ENCODE measurements around the gene UGT1A10. TPM values are rescaled to one million over a fixed set of nuclear protein-coding genes. Genes with fewer than 3 reads are reported as not detected.
A peak's percentile ranks its signal among the peaks of the same experiment; 100 is the strongest.

The UGT1A10 gene
- total and polyA plus RNA-seq, 8 donors, result not detected

GRCh38 chr2:233791883-233792329, 155.7 kb downstream of the UGT1A10 start:
- Histone ChIP-seq H3K4me3 (no peak overlapping the region), H3K27ac (no peak overlapping the region), H3K27me3 (peaks cover 0 to 6% of the 10 kb centered on the region in 2 donors), H3K36me3 (no peaks in the 10 kb centered on the region), H3K4me1 (no peaks in the 10 kb centered on the region), H3K9me3 (no peaks in the 10 kb centered on the region)
- ATAC-seq (no peak), DNase-seq (no peak)
- intact Hi-C loops (cut with DNase I), result no loop called here
- no peak for TF ChIP-seq CTCF (IDR thresholded peaks at IDR 0.05)

GRCh38 chr2:233792720-233793119, 156.5 kb downstream of the UGT1A10 start:
- DNase-seq (no peak), ATAC-seq (no peak)
- Histone ChIP-seq H3K27ac (no peak overlapping the region), H3K4me1 (no peaks in the 10 kb centered on the region), H3K9me3 (no peaks in the 10 kb centered on the region), H3K4me3 (no peak overlapping the region), H3K36me3 (no peaks in the 10 kb centered on the region), H3K27me3 (peaks cover 0 to 6% of the 10 kb centered on the region in 2 donors)
- TF ChIP-seq CTCF (IDR thresholded peaks at IDR 0.05), result no peak
- intact Hi-C loops (cut with DNase I), result no loop called here

- H3K27me3 ChIP-seq, result peaks cover 0 to 6% of the 10 kb centered on the region in 2 donors
- H3K27ac ChIP-seq, result no peak overlapping the region
- no peak overlapping the region for H3K4me3 ChIP-seq
- H3K9me3 ChIP-seq, result no peaks in the 10 kb centered on the region
- intact Hi-C loops (cut with DNase I), result no loop called here
- ATAC-seq (peak; percentile 65), DNase-seq (peak in 1 of 4 donors; percentile 44)
- no peaks in the 10 kb centered on the region for H3K4me1 ChIP-seq
- TF ChIP-seq CTCF (IDR thresholded peaks at IDR 0.05), result no peak
- H3K36me3 ChIP-seq, result no peaks in the 10 kb centered on the region
These were observed 157.3 kb downstream of the UGT1A10 start for GRCh38 chr2:233793465-233794127.

GRCh38 chr2:233794128-233794658, 157.9 kb downstream of the UGT1A10 start:
- H3K4me3 ChIP-seq, result no peak overlapping the region
- intact Hi-C loops (cut with DNase I), result no loop called here
- ATAC-seq (peak; percentile 67), DNase-seq (peak in 1 of 4 donors; percentile 13)
- peaks cover 0 to 6% of the 10 kb centered on the region in 2 donors for H3K27me3 ChIP-seq
- no peak overlapping the region for H3K27ac ChIP-seq
- no peaks in the 10 kb centered on the region for H3K4me1 ChIP-seq
- no peaks in the 10 kb centered on the region for H3K36me3 ChIP-seq
- no peaks in the 10 kb centered on the region for H3K9me3 ChIP-seq
- TF ChIP-seq CTCF (IDR thresholded peaks at IDR 0.05), result no peak

- Histone ChIP-seq H3K4me1 (no peaks in the 10 kb centered on the region), H3K27ac (no peak overlapping the region), H3K9me3 (no peaks in the 10 kb centered on the region), H3K36me3 (no peaks in the 10 kb centered on the region), H3K27me3 (peaks cover 0 to 6% of the 10 kb centered on the region in 2 donors), H3K4me3 (no peak overlapping the region)
- intact Hi-C loops (cut with DNase I), result no loop called here
- no peak for TF ChIP-seq CTCF (IDR thresholded peaks at IDR 0.05)
- DNase-seq, result no peak
- ATAC-seq, result no peak
These were observed 159.5 kb downstream of the UGT1A10 start for GRCh38 chr2:233795735-233796171.

Measured in left lung (tissue), 10 donors.